K562 (cell line): ENCODE data around the gene MED15. TPM values are rescaled to one million over a fixed set of nuclear protein-coding genes. Genes with fewer than 3 reads are reported as not detected.

Experiments
- E2F4 ChIP-seq: sonication (generic); formaldehyde crosslinking; IDR thresholded peaks from 2 replicates; pipeline ENCODE4 v1.8.0; 2022; ENCODE audit warnings: mild to moderate bottlenecking, low read depth, missing genetic modification reagents
- EHMT2 ChIP-seq: fragments of 450-650 bp; IDR thresholded peaks from 2 replicates; pipeline ENCODE4 v1.6.1; 2018; ENCODE audit warnings: antibody characterized with exemption
- FOXJ2 ChIP-seq: fragments of 200-800 bp; sonication (Bioruptor generic); IDR thresholded peaks from 2 replicates; pipeline ENCODE4 v1.6.1; 2016; ENCODE audit warnings: missing genetic modification characterization, missing compliant biosample characterization
- FOXM1 ChIP-seq, 2 experiments: fragments of 450-650 bp in 1 of 2; sonication (generic) in 1 of 2; formaldehyde crosslinking in 1 of 2; IDR thresholded peaks; 2 replicates each; pipeline versions ENCODE4 v1.6.1 to v1.9.0; 2017 to 2022; ENCODE audit warnings: low read depth in 2 of 2, mild to moderate bottlenecking in 2 of 2, missing genetic modification reagents in 1 of 2, moderate library complexity in 1 of 2
- NR0B1 ChIP-seq: fragments of 450-650 bp; IDR thresholded peaks from one replicate; pipeline ENCODE4 v1.6.1; 2018; ENCODE audit warnings: mild to moderate bottlenecking, moderate library complexity; ENCODE audit not compliant: partially characterized antibody
- OTX1 ChIP-seq: fragments of 450-650 bp; formaldehyde crosslinking; IDR thresholded peaks from 2 replicates; pipeline ENCODE4 v1.4.0; 2022; ENCODE audit warnings: mild to moderate bottlenecking
- PHB ChIP-seq: fragments of 250-450 bp; sonication (Bioruptor Pico); IDR thresholded peaks from 2 replicates; pipeline ENCODE4 v1.5.0; 2021
- RAD51 ChIP-seq: fragments of 450-650 bp; IDR thresholded peaks from 2 replicates; pipeline ENCODE4 v1.7.1; 2016; ENCODE audit warnings: low read depth, mild to moderate bottlenecking, borderline replicate concordance
- ZBTB26 ChIP-seq: fragments of 450-650 bp; formaldehyde crosslinking; IDR thresholded peaks from 2 replicates; pipeline ENCODE4 v1.4.0; 2022; ENCODE audit warnings: missing genetic modification characterization
- ZNF280B ChIP-seq: fragments of 250-450 bp; sonication (Bioruptor Pico); IDR thresholded peaks from 2 replicates; pipeline ENCODE4 v1.5.1; 2021; ENCODE audit warnings: mild to moderate bottlenecking
- ZNF655 ChIP-seq: fragments of 250-450 bp; sonication (Bioruptor Pico); IDR thresholded peaks from 2 replicates; pipeline ENCODE4 v1.5.0; 2021
- polyA plus RNA-seq, 8 experiments: library from polyadenylated mRNA; depleted of rRNA in 4 of 8; stranded (reverse) in 5 of 8; unstranded in 3 of 8; fragments of >200 nt; fragmentation: Nextera tagmentation in 2 of 8; fragmentation: Illumina TruSeq in 1 of 8; extraction: Ambion mirVana in 2 of 8; extraction: Trizol in 1 of 8; gene quantifications; 2 replicates each; pipeline versions ENCODE4 v1.2.1 to v1.2.3, GENCODE V29; 2011 to 2014; ENCODE audit warnings: inconsistent platforms in 1 of 8, missing spikeins in 1 of 8
- total RNA-seq, 7 experiments: library from RNA; depleted of rRNA in 6 of 7; stranded (reverse); fragments of >200 nt in 6 of 7; fragmentation: Illumina TruSeq in 2 of 7; extraction: Trizol in 2 of 7; gene quantifications; 2 replicates each; pipeline versions ENCODE4 v1.2.1 to v1.2.3, GENCODE V29; 2011 to 2021; ENCODE audit warnings: low replicate concordance in 1 of 7
- TF ChIP-seq, protein P1 (sequence below): IDR thresholded peaks from 2 replicates; pipeline ENCODE4 v1.6.1; 2016; ENCODE audit warnings: missing genetic modification characterization, missing compliant biosample characterization
- TF ChIP-seq, protein P2 (sequence below): fragments of 450-650 bp; formaldehyde crosslinking; IDR thresholded peaks from 2 replicates; pipeline ENCODE4 v1.4.0; 2020; ENCODE audit warnings: mild to moderate bottlenecking
- TF ChIP-seq, protein P3 (sequence below): fragments of 250-450 bp; sonication (Bioruptor Pico); IDR thresholded peaks from 2 replicates; pipeline ENCODE4 v1.4.0; 2020; ENCODE audit warnings: mild to moderate bottlenecking, moderate library complexity, borderline replicate concordance

MED15 gene
- total and polyA plus RNA-seq, 9 of the 15 experiments (the other 6 are each of a cell fraction or from before 2014, with no cell fraction given) = 4.0 to 271 (median 60.1) TPM

DNA sequence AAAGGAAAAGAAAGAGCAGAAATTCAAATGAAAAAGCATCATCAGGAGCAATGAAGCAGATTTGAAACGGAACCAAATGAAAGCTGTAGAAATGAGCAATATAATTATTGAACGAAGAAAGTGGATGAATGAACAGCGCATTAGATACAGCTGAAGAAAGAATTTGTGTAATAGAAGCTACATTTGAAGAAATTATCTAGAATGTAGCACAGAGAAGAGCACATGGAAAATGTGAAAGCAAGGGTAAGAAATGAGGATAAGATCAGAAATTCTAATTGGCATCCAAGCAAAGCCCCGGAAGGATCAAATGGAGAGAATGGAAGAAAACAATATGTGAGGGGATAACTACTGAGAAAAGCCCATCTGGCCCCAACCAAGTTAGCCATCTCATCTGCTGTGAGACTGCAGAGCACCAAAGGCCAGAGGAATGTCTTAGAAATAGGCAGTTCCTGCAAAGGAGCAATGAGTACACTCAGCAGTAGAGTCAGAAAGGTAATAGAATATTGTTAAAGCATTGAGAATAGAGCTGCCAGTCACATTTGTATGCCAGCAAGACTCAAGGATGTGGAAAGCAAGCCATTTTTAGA is 51.9 kb downstream of the MED15 start (continued):
- TF ChIP-seq ZBTB26 (no peak), FOXJ2 (tag) (no peak), E2F4 (CRISPR knock-in tag) (no peak), FOXM1 (IDR thresholded peaks at IDR 0.05; ENCODE audit: low read depth) (no peak), FOXM1 (CRISPR knock-in tag; IDR thresholded peaks at IDR 0.05; ENCODE audit: low read depth) (peak; percentile 52; the same call in 1 of the 2 replicates), OTX1 (0 out of 2 replicates have a peak, but pooled peaks have one; percentile 11), ZNF655 (CRISPR knock-in tag) (0 out of 2 replicates have a peak, but pooled peaks have one; percentile 60), NR0B1 (no peak), EHMT2 (no peak), ZNF280B (CRISPR knock-in tag) (no peak), PHB (CRISPR knock-in tag) (no peak), RAD51 (no peak)
- TF ChIP-seq, protein P1, sequence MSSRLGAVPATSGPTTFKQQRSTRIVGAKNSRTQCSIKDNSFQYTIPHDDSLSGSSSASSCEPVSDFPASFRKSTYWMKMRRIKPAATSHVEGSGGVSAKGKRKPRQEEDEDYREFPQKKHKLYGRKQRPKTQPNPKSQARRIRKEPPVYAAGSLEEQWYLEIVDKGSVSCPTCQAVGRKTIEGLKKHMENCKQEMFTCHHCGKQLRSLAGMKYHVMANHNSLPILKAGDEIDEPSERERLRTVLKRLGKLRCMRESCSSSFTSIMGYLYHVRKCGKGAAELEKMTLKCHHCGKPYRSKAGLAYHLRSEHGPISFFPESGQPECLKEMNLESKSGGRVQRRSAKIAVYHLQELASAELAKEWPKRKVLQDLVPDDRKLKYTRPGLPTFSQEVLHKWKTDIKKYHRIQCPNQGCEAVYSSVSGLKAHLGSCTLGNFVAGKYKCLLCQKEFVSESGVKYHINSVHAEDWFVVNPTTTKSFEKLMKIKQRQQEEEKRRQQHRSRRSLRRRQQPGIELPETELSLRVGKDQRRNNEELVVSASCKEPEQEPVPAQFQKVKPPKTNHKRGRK (tag) = peak; percentile 54; the same call in 1 of the 2 replicates
- TF ChIP-seq, protein P2, sequence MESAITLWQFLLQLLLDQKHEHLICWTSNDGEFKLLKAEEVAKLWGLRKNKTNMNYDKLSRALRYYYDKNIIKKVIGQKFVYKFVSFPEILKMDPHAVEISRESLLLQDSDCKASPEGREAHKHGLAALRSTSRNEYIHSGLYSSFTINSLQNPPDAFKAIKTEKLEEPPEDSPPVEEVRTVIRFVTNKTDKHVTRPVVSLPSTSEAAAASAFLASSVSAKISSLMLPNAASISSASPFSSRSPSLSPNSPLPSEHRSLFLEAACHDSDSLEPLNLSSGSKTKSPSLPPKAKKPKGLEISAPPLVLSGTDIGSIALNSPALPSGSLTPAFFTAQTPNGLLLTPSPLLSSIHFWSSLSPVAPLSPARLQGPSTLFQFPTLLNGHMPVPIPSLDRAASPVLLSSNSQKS (CRISPR knock-in tag) = no peak
- TF ChIP-seq, protein P3, sequence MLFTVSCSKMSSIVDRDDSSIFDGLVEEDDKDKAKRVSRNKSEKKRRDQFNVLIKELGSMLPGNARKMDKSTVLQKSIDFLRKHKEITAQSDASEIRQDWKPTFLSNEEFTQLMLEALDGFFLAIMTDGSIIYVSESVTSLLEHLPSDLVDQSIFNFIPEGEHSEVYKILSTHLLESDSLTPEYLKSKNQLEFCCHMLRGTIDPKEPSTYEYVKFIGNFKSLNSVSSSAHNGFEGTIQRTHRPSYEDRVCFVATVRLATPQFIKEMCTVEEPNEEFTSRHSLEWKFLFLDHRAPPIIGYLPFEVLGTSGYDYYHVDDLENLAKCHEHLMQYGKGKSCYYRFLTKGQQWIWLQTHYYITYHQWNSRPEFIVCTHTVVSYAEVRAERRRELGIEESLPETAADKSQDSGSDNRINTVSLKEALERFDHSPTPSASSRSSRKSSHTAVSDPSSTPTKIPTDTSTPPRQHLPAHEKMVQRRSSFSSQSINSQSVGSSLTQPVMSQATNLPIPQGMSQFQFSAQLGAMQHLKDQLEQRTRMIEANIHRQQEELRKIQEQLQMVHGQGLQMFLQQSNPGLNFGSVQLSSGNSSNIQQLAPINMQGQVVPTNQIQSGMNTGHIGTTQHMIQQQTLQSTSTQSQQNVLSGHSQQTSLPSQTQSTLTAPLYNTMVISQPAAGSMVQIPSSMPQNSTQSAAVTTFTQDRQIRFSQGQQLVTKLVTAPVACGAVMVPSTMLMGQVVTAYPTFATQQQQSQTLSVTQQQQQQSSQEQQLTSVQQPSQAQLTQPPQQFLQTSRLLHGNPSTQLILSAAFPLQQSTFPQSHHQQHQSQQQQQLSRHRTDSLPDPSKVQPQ (CRISPR knock-in tag) = no peak
